BLaER1 treated with 17β-estradiol and CSF1 and Interleukin-3, amounts not matched to agents 10 nM and 100 nM (cell line): ENCODE results near the gene ASXL2.

Source experiments
- H3K27ac ChIP-seq, 11 experiments: shearing (Covaris generic); formaldehyde crosslinking; 2 replicates each; pipeline ENCODE4 v1.8.1; 2022
- H3K27me3 ChIP-seq, 11 experiments: shearing (Covaris generic); formaldehyde crosslinking; 2 replicates each; pipeline ENCODE4 v1.8.1; 2022
- H3K36me3 ChIP-seq, 11 experiments: shearing (Covaris generic); formaldehyde crosslinking; 2 replicates each; pipeline ENCODE4 v1.8.1; 2022
- H3K4me1 ChIP-seq, 10 experiments: shearing (Covaris generic); formaldehyde crosslinking; 2 replicates each; pipeline ENCODE4 v1.8.1; 2022
- H3K4me2 ChIP-seq, 11 experiments: shearing (Covaris generic); formaldehyde crosslinking; 2 replicates each; pipeline ENCODE4 v1.8.1; 2022
- H3K4me3 ChIP-seq, 10 experiments: shearing (Covaris generic); formaldehyde crosslinking; 2 replicates each; pipeline ENCODE4 v1.8.1; 2022
- H3K9ac ChIP-seq, 11 experiments: shearing (Covaris generic); formaldehyde crosslinking; 2 replicates each; pipeline ENCODE4 v1.8.1; 2022
- H3K9me3 ChIP-seq, 11 experiments: shearing (Covaris generic); formaldehyde crosslinking; replicated peaks in 1 of 11; 2 replicates each; pipeline ENCODE4 v1.8.1; 2022
- H4K20me1 ChIP-seq, 11 experiments: shearing (Covaris generic); formaldehyde crosslinking; 2 replicates each; pipeline ENCODE4 v1.8.1; 2022
- Cebpa-rat ChIP-seq, 11 experiments: shearing (Covaris generic); IDR thresholded peaks; 2 replicates each; pipeline ENCODE4 v1.8.1; 2022

The ASXL2 gene

DNA sequence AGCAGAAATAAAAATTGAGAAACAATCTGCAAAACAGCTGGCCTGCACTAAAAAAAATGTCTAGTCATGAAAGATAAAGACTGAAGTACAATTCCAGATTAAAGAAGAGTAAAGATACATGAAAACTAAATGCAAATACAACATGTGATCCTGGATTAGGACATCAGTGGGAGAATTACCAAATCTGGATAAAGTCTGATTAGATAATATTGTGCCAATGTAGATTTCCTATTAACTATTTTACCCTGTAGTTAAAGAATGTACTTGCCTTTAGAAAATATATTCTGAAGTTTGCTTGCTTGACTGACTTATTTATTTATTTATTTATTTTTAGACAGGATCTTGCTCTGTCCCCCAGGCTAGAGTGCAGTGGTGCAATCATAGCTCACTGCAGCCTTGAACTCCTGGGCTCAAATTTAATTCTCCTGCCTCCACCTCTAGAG, 58.7 kb downstream of the ASXL2 start:
- peaks cover 0 to 96% (median 59%) of the 10 kb centered on the region in 11 experiments; a peak in 16 of 22 replicates for H4K20me1 ChIP-seq
- no peak overlapping the region for H3K4me3 ChIP-seq
- H3K9ac ChIP-seq = no peak overlapping the region
- H3K4me2 ChIP-seq = no peak overlapping the region
- H3K4me1 ChIP-seq = no peaks in the 10 kb centered on the region
- H3K27me3 ChIP-seq = no peaks in the 10 kb centered on the region
- no peak overlapping the region for H3K27ac ChIP-seq
- no peak for TF ChIP-seq Cebpa-rat (IDR thresholded peaks at IDR 0.05)
- peaks cover 29 to 77% (median 54%) of the 10 kb centered on the region in 11 experiments for H3K36me3 ChIP-seq
- H3K9me3 ChIP-seq = no peaks in the 10 kb centered on the region; a peak in 1 of 22 replicates

DNA sequence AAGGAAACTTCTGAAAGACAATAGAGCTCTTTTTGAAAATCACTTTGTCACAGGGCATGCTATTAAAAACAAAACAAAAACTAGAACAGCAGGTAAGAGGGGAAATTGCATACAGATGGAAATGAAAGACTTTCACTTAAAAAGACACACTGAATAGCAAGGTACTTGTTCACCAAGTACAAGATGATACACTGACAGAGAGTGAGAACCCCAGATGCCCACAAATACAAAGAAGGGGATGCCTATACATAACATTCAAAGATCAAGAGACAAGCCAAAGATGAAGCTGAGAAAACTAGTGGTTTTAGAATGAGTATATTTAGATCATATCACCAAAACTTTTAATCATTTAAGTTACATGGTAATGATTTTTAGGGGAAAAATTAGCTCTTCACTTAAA, 60.7 kb downstream of the ASXL2 start:
- Histone ChIP-seq H3K9me3 (no peaks in the 10 kb centered on the region; a peak in 1 of 22 replicates), H3K9ac (no peak overlapping the region), H3K4me2 (no peak overlapping the region), H4K20me1 (peaks cover 0 to 97% (median 63%) of the 10 kb centered on the region in 11 experiments; a peak in 16 of 22 replicates), H3K4me1 (no peaks in the 10 kb centered on the region), H3K27ac (no peak overlapping the region), H3K36me3 (peaks cover 25 to 72% (median 48%) of the 10 kb centered on the region in 11 experiments), H3K4me3 (no peak overlapping the region), H3K27me3 (no peaks in the 10 kb centered on the region)
- no peak for TF ChIP-seq Cebpa-rat (IDR thresholded peaks at IDR 0.05)

DNA sequence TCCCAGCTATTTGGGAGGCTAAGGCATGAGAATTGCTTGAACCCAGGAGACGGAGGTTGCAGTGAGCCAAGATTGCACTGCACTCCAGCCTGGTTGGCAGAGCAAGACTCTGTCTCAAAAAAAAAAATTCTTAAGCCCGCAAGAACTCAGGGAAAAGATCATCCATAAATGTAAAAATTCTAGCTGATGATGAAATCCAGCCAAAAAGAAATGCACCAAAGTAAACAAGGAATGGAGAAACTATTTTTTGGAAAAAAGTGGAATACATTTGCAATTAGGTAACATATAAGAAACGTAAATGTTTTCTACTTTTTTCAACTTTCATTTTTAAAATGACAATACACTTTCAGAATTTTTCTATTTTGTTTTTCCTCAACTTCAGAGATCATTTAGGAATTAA, 61.3 kb downstream of the ASXL2 start:
- no peaks in the 10 kb centered on the region for H3K27me3 ChIP-seq
- no peak overlapping the region for H3K4me2 ChIP-seq
- peaks cover 23 to 72% (median 46%) of the 10 kb centered on the region in 11 experiments for H3K36me3 ChIP-seq
- H4K20me1 ChIP-seq = peaks cover 0 to 98% (median 65%) of the 10 kb centered on the region in 11 experiments; a peak in 17 of 22 replicates
- H3K4me1 ChIP-seq = peaks cover 0 to 3% (median 0%) of the 10 kb centered on the region in 10 experiments; a peak in 3 of 20 replicates
- H3K9me3 ChIP-seq = no peaks in the 10 kb centered on the region
- H3K9ac ChIP-seq = no peak overlapping the region
- no peak overlapping the region for H3K4me3 ChIP-seq
- H3K27ac ChIP-seq = no peak overlapping the region
- TF ChIP-seq Cebpa-rat (IDR thresholded peaks at IDR 0.05) = no peak

- H3K27ac ChIP-seq = no peak overlapping the region
- no peak overlapping the region for H3K4me2 ChIP-seq
- peaks cover 19 to 72% (median 44%) of the 10 kb centered on the region in 11 experiments; a peak in 21 of 22 replicates for H3K36me3 ChIP-seq
- peaks cover 0 to 6% (median 0%) of the 10 kb centered on the region in 10 experiments; a peak in 3 of 20 replicates for H3K4me1 ChIP-seq
- H3K27me3 ChIP-seq = no peaks in the 10 kb centered on the region
- no peaks in the 10 kb centered on the region for H3K9me3 ChIP-seq
- TF ChIP-seq Cebpa-rat (IDR thresholded peaks at IDR 0.05) = no peak
- no peak overlapping the region for H3K9ac ChIP-seq
- no peak overlapping the region for H3K4me3 ChIP-seq
- H4K20me1 ChIP-seq = peaks cover 0 to 98% (median 65%) of the 10 kb centered on the region in 11 experiments; a peak in 17 of 22 replicates
Observed at GRCh38 chr2:25816249-25816648, 62.0 kb downstream of the ASXL2 start.

GRCh38 chr2:25814681-25815080, 63.6 kb downstream of the ASXL2 start:
- H3K4me2 ChIP-seq = no peak overlapping the region
- peaks cover 3 to 100% (median 67%) of the 10 kb centered on the region in 11 experiments; a peak in 18 of 22 replicates for H4K20me1 ChIP-seq
- TF ChIP-seq Cebpa-rat (IDR thresholded peaks at IDR 0.05) = no peak
- H3K4me1 ChIP-seq = peaks cover 0 to 6% (median 0%) of the 10 kb centered on the region in 10 experiments; a peak in 3 of 20 replicates
- H3K27ac ChIP-seq = no peak overlapping the region
- no peak overlapping the region for H3K4me3 ChIP-seq
- peaks cover 25 to 72% (median 49%) of the 10 kb centered on the region in 11 experiments for H3K36me3 ChIP-seq
- H3K9me3 ChIP-seq = no peaks in the 10 kb centered on the region
- no peaks in the 10 kb centered on the region for H3K27me3 ChIP-seq
- no peak overlapping the region for H3K9ac ChIP-seq

GRCh38 chr2:25810428-25810827, 67.9 kb downstream of the ASXL2 start:
- Histone ChIP-seq H3K27ac (no peak overlapping the region), H3K9me3 (no peaks in the 10 kb centered on the region), H3K4me1 (peaks cover 0 to 10% (median 7%) of the 10 kb centered on the region in 10 experiments; a peak in 9 of 20 replicates)

DNA sequence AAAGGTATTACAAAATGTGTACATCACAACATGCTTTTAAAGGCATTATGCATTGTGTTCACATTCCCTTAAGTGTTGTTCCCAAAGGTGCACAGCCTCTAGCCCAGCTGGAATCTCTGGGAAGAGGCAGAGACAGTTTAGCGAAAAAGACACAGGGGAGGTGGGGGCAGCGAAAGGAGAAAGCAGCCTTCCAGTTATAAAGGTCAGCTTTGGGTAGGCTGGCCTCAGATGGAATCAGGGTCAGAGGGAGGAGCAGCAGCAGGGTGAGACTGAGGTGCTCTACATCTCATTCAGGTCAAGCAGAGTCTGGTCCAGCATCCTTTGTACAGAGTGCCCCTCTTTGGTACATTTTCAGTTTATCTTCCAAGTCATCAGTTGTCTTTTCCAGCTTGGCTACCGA, 68.6 kb downstream of the ASXL2 start:
- H4K20me1 ChIP-seq = peaks cover 3 to 93% (median 54%) of the 10 kb centered on the region in 11 experiments; a peak in 17 of 22 replicates
- no peaks in the 10 kb centered on the region for H3K27me3 ChIP-seq
- peaks cover 0 to 10% (median 7%) of the 10 kb centered on the region in 10 experiments; a peak in 9 of 20 replicates for H3K4me1 ChIP-seq
- no peak overlapping the region for H3K4me3 ChIP-seq
- no peak overlapping the region for H3K4me2 ChIP-seq
- no peak overlapping the region for H3K27ac ChIP-seq
- no peak for TF ChIP-seq Cebpa-rat (IDR thresholded peaks at IDR 0.05)
- H3K9ac ChIP-seq = no peak overlapping the region
- no peaks in the 10 kb centered on the region; a peak in 1 of 22 replicates for H3K9me3 ChIP-seq
- H3K36me3 ChIP-seq = peaks cover 37 to 68% (median 52%) of the 10 kb centered on the region in 11 experiments

More at GRCh38 chr2:25810428-25810827, 67.9 kb downstream of the ASXL2 start:
- peaks cover 3 to 99% (median 57%) of the 10 kb centered on the region in 11 experiments; a peak in 17 of 22 replicates for H4K20me1 ChIP-seq
- no peak overlapping the region for H3K9ac ChIP-seq
- H3K36me3 ChIP-seq = peaks cover 29 to 68% (median 47%) of the 10 kb centered on the region in 11 experiments
- no peak for TF ChIP-seq Cebpa-rat (IDR thresholded peaks at IDR 0.05)
- H3K4me3 ChIP-seq = no peak overlapping the region
- H3K27me3 ChIP-seq = no peaks in the 10 kb centered on the region
- H3K4me2 ChIP-seq = no peak overlapping the region

- H3K27me3 ChIP-seq = no peaks in the 10 kb centered on the region
- peaks cover 0 to 10% (median 7%) of the 10 kb centered on the region in 10 experiments; a peak in 9 of 20 replicates for H3K4me1 ChIP-seq
- no peak overlapping the region for H3K4me3 ChIP-seq
- peaks cover 3 to 87% (median 51%) of the 10 kb centered on the region in 11 experiments; a peak in 18 of 22 replicates for H4K20me1 ChIP-seq
- no peak overlapping the region for H3K4me2 ChIP-seq
- no peak overlapping the region for H3K9ac ChIP-seq
- H3K27ac ChIP-seq = no peak overlapping the region
- H3K9me3 ChIP-seq = peaks cover 0 to 10% (median 0%) of the 10 kb centered on the region in 11 experiments; a peak in 2 of 22 replicates
- peaks cover 52 to 78% (median 65%) of the 10 kb centered on the region in 11 experiments for H3K36me3 ChIP-seq
- TF ChIP-seq Cebpa-rat (IDR thresholded peaks at IDR 0.05) = no peak
Observed at GRCh38 chr2:25808006-25808383, 70.3 kb downstream of the ASXL2 start.

- no peak overlapping the region for H3K9ac ChIP-seq
- H3K27ac ChIP-seq = no peak overlapping the region
- peaks cover 0 to 9% (median 6%) of the 10 kb centered on the region in 10 experiments; a peak in 9 of 20 replicates for H3K4me1 ChIP-seq
- H4K20me1 ChIP-seq = peaks cover 3 to 87% (median 45%) of the 10 kb centered on the region in 11 experiments; a peak in 18 of 22 replicates
- H3K4me3 ChIP-seq = no peak overlapping the region
- peak overlapping the region in 1 of 11 experiments; percentile 11; a peak in 1 of 22 replicates for H3K4me2 ChIP-seq
- H3K27me3 ChIP-seq = no peaks in the 10 kb centered on the region
- H3K36me3 ChIP-seq = peaks cover 55 to 82% (median 69%) of the 10 kb centered on the region in 11 experiments
- peaks cover 0 to 10% (median 0%) of the 10 kb centered on the region in 11 experiments; a peak in 2 of 22 replicates for H3K9me3 ChIP-seq
- TF ChIP-seq Cebpa-rat (IDR thresholded peaks at IDR 0.05) = no peak
Observed at GRCh38 chr2:25806941-25807340, 71.3 kb downstream of the ASXL2 start.
